HEK293 (cell line): ENCODE data around the gene ANKRD35.

ENCODE experiments used
- GLI2 ChIP-seq: fragments of 450-650 bp; formaldehyde crosslinking; IDR thresholded peaks from 2 replicates; pipeline ENCODE4; 2017; ENCODE audit warnings: missing biosample characterization, missing genetic modification characterization, low read depth, borderline replicate concordance
- GLI4 ChIP-seq: fragments of 450-650 bp; formaldehyde crosslinking; IDR thresholded peaks from 2 replicates; pipeline ENCODE4 v1.5.1; 2016; ENCODE audit warnings: missing biosample characterization, missing genetic modification characterization
- KLF9 ChIP-seq: fragments of 450-650 bp; formaldehyde crosslinking; IDR thresholded peaks from 2 replicates; pipeline ENCODE4 v1.5.1; 2016; ENCODE audit warnings: missing biosample characterization, missing genetic modification characterization, low read depth
- MZF1 ChIP-seq: fragments of 450-650 bp; formaldehyde crosslinking; IDR thresholded peaks from 2 replicates; pipeline ENCODE4 v1.5.1; 2017; ENCODE audit warnings: missing biosample characterization, missing genetic modification characterization, borderline replicate concordance
- SALL2 ChIP-seq: fragments of 450-650 bp; formaldehyde crosslinking; IDR thresholded peaks from 2 replicates; pipeline ENCODE4 v1.5.0; 2017; ENCODE audit warnings: missing biosample characterization, mild to moderate bottlenecking, missing genetic modification characterization, borderline replicate concordance
- SP3 ChIP-seq: fragments of 450-650 bp; formaldehyde crosslinking; IDR thresholded peaks from 2 replicates; pipeline ENCODE4 v1.5.1; 2016; ENCODE audit warnings: missing biosample characterization, missing genetic modification characterization
- ZFP41 ChIP-seq: fragments of 450-650 bp; formaldehyde crosslinking; IDR thresholded peaks from 2 replicates; pipeline ENCODE4 v1.5.1; 2016; ENCODE audit warnings: missing biosample characterization, missing genetic modification characterization, borderline replicate concordance
- ZNF202 ChIP-seq: fragments of 450-650 bp; formaldehyde crosslinking; IDR thresholded peaks from 2 replicates; pipeline ENCODE4 v1.5.1; 2016; ENCODE audit warnings: missing biosample characterization, missing genetic modification characterization, borderline replicate concordance
- ZNF350 ChIP-seq: fragments of 450-650 bp; formaldehyde crosslinking; IDR thresholded peaks from 2 replicates; pipeline ENCODE4 v1.5.0; 2017; ENCODE audit warnings: missing biosample characterization, mild to moderate bottlenecking, missing genetic modification characterization
- ZNF37A ChIP-seq: fragments of 450-650 bp; IDR thresholded peaks from 2 replicates; pipeline ENCODE4 v1.5.1; 2018; ENCODE audit warnings: missing biosample characterization, missing genetic modification characterization
- ZNF521 ChIP-seq: fragments of 450-650 bp; formaldehyde crosslinking; IDR thresholded peaks from 2 replicates; pipeline ENCODE4 v1.5.1; 2017; ENCODE audit warnings: missing biosample characterization, mild to moderate bottlenecking, missing genetic modification characterization
- ZNF560 ChIP-seq: fragments of 450-650 bp; formaldehyde crosslinking; IDR thresholded peaks from 2 replicates; pipeline ENCODE4 v1.5.1; 2017; ENCODE audit warnings: missing biosample characterization, missing genetic modification characterization, borderline replicate concordance
- ZNF624 ChIP-seq: fragments of 450-650 bp; formaldehyde crosslinking; IDR thresholded peaks from 2 replicates; pipeline ENCODE4 v1.5.1; 2017; ENCODE audit warnings: missing biosample characterization, missing genetic modification characterization
- ZNF701 ChIP-seq: fragments of 450-650 bp; formaldehyde crosslinking; IDR thresholded peaks from 2 replicates; pipeline ENCODE4 v1.5.1; 2016; ENCODE audit warnings: missing biosample characterization, missing genetic modification characterization
- ZNF837 ChIP-seq: fragments of 450-650 bp; formaldehyde crosslinking; IDR thresholded peaks from 2 replicates; pipeline ENCODE4 v1.5.1; 2016; ENCODE audit warnings: missing biosample characterization, missing genetic modification characterization
- ZSCAN23 ChIP-seq: fragments of 450-650 bp; formaldehyde crosslinking; IDR thresholded peaks from 2 replicates; pipeline ENCODE4 v1.5.1; 2016; ENCODE audit warnings: missing biosample characterization, missing genetic modification characterization
- TF ChIP-seq, protein P1 (sequence below): fragments of 450-650 bp; formaldehyde crosslinking; IDR thresholded peaks from 2 replicates; pipeline ENCODE4 v1.5.1; 2016; ENCODE audit warnings: missing biosample characterization, missing genetic modification characterization, borderline replicate concordance
- TF ChIP-seq, protein P2 (sequence below): fragments of 450-650 bp; formaldehyde crosslinking; IDR thresholded peaks from 2 replicates; pipeline ENCODE4 v1.5.1; 2016; ENCODE audit warnings: missing biosample characterization, missing genetic modification characterization
- TF ChIP-seq, protein P3 (sequence below): fragments of 450-650 bp; formaldehyde crosslinking; IDR thresholded peaks from 2 replicates; pipeline ENCODE4 v1.5.1; 2017; ENCODE audit warnings: missing biosample characterization, mild to moderate bottlenecking, missing genetic modification characterization, moderate library complexity
- TF ChIP-seq, protein P4 (sequence below): fragments of 450-650 bp; formaldehyde crosslinking; IDR thresholded peaks from 2 replicates; pipeline ENCODE4 v1.5.1; 2016; ENCODE audit warnings: missing biosample characterization, missing genetic modification characterization, borderline replicate concordance
- TF ChIP-seq, protein P5 (sequence below): fragments of 450-650 bp; formaldehyde crosslinking; IDR thresholded peaks from 2 replicates; pipeline ENCODE4 v1.5.1; 2016; ENCODE audit warnings: missing biosample characterization, missing genetic modification characterization
- TF ChIP-seq, protein P6 (sequence below): fragments of 450-650 bp; formaldehyde crosslinking; conservative IDR thresholded peaks from 2 replicates; pipeline ENCODE4 v1.5.1; 2016; ENCODE audit warnings: low read depth, missing biosample characterization, missing genetic modification characterization

The ANKRD35 gene

DNA sequence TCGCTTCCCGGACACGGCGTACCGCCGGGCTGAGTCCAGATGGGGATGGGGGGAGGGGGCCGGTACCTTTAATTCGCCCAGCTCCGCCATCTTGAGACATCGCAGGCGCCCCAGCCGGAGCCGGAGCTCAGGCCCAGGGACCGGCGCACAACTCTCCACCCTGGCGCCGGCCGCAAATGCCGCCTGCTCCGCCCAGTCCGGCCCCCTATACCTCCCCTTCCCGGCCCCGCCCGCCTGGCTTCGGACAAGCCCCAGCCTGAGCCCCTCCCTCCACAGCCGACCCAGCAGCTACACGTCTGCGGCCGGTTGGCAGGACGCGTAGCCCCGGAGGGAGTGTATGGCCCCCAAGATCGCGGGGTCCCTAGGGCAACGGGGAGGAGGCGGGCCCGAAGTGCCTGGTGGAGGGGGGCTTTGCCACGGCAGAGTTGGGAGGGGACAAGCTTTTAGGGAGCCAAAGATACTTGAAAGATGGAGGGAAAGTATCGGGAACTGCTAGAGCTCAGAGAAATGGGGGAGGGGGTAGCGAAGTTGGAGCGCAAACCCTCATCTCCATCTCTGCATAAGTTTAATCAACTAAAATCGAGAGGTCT is 26.7 kb downstream of the ANKRD35 start, which contains the start of gene PIAS3 (continued):
- TF ChIP-seq, protein P1, sequence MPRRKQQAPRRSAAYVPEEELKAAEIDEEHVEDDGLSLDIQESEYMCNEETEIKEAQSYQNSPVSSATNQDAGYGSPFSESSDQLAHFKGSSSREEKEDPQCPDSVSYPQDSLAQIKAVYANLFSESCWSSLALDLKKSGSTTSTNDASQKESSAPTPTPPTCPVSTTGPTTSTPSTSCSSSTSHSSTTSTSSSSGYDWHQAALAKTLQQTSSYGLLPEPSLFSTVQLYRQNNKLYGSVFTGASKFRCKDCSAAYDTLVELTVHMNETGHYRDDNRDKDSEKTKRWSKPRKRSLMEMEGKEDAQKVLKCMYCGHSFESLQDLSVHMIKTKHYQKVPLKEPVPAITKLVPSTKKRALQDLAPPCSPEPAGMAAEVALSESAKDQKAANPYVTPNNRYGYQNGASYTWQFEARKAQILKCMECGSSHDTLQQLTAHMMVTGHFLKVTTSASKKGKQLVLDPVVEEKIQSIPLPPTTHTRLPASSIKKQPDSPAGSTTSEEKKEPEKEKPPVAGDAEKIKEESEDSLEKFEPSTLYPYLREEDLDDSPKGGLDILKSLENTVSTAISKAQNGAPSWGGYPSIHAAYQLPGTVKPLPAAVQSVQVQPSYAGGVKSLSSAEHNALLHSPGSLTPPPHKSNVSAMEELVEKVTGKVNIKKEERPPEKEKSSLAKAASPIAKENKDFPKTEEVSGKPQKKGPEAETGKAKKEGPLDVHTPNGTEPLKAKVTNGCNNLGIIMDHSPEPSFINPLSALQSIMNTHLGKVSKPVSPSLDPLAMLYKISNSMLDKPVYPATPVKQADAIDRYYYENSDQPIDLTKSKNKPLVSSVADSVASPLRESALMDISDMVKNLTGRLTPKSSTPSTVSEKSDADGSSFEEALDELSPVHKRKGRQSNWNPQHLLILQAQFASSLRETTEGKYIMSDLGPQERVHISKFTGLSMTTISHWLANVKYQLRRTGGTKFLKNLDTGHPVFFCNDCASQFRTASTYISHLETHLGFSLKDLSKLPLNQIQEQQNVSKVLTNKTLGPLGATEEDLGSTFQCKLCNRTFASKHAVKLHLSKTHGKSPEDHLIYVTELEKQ (tag by site-specific recombination): 0 out of 2 replicates have a peak, but pooled peaks have one; percentile 6
- TF ChIP-seq SALL2 (tag by site-specific recombination): no peak
- TF ChIP-seq ZNF624 (tag by site-specific recombination): no peak
- TF ChIP-seq ZNF837 (tag by site-specific recombination): no peak
- TF ChIP-seq ZNF202 (tag by site-specific recombination): no peak
- TF ChIP-seq GLI2: no peak
- peak; percentile 76 for TF ChIP-seq KLF9 (tag by site-specific recombination)
- TF ChIP-seq ZSCAN23: no peak
- no peak for TF ChIP-seq ZFP41
- no peak for TF ChIP-seq ZNF37A (tag by site-specific recombination)
- TF ChIP-seq, protein P2, sequence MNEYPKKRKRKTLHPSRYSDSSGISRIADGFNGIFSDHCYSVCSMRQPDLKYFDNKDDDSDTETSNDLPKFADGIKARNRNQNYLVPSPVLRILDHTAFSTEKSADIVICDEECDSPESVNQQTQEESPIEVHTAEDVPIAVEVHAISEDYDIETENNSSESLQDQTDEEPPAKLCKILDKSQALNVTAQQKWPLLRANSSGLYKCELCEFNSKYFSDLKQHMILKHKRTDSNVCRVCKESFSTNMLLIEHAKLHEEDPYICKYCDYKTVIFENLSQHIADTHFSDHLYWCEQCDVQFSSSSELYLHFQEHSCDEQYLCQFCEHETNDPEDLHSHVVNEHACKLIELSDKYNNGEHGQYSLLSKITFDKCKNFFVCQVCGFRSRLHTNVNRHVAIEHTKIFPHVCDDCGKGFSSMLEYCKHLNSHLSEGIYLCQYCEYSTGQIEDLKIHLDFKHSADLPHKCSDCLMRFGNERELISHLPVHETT (tag by site-specific recombination): no peak
- TF ChIP-seq, protein P3, sequence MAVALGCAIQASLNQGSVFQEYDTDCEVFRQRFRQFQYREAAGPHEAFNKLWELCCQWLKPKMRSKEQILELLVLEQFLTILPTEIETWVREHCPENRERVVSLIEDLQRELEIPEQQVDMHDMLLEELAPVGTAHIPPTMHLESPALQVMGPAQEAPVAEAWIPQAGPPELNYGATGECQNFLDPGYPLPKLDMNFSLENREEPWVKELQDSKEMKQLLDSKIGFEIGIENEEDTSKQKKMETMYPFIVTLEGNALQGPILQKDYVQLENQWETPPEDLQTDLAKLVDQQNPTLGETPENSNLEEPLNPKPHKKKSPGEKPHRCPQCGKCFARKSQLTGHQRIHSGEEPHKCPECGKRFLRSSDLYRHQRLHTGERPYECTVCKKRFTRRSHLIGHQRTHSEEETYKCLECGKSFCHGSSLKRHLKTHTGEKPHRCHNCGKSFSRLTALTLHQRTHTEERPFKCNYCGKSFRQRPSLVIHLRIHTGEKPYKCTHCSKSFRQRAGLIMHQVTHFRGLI (tag by site-specific recombination): no peak
- no peak for TF ChIP-seq ZNF701 (tag by site-specific recombination)
- no peak for TF ChIP-seq ZNF560 (tag by site-specific recombination)
- TF ChIP-seq, protein P4, sequence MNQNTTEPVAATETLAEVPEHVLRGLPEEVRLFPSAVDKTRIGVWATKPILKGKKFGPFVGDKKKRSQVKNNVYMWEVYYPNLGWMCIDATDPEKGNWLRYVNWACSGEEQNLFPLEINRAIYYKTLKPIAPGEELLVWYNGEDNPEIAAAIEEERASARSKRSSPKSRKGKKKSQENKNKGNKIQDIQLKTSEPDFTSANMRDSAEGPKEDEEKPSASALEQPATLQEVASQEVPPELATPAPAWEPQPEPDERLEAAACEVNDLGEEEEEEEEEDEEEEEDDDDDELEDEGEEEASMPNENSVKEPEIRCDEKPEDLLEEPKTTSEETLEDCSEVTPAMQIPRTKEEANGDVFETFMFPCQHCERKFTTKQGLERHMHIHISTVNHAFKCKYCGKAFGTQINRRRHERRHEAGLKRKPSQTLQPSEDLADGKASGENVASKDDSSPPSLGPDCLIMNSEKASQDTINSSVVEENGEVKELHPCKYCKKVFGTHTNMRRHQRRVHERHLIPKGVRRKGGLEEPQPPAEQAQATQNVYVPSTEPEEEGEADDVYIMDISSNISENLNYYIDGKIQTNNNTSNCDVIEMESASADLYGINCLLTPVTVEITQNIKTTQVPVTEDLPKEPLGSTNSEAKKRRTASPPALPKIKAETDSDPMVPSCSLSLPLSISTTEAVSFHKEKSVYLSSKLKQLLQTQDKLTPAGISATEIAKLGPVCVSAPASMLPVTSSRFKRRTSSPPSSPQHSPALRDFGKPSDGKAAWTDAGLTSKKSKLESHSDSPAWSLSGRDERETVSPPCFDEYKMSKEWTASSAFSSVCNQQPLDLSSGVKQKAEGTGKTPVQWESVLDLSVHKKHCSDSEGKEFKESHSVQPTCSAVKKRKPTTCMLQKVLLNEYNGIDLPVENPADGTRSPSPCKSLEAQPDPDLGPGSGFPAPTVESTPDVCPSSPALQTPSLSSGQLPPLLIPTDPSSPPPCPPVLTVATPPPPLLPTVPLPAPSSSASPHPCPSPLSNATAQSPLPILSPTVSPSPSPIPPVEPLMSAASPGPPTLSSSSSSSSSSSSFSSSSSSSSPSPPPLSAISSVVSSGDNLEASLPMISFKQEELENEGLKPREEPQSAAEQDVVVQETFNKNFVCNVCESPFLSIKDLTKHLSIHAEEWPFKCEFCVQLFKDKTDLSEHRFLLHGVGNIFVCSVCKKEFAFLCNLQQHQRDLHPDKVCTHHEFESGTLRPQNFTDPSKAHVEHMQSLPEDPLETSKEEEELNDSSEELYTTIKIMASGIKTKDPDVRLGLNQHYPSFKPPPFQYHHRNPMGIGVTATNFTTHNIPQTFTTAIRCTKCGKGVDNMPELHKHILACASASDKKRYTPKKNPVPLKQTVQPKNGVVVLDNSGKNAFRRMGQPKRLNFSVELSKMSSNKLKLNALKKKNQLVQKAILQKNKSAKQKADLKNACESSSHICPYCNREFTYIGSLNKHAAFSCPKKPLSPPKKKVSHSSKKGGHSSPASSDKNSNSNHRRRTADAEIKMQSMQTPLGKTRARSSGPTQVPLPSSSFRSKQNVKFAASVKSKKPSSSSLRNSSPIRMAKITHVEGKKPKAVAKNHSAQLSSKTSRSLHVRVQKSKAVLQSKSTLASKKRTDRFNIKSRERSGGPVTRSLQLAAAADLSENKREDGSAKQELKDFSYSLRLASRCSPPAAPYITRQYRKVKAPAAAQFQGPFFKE: no peak
- no peak for TF ChIP-seq ZNF350 (tag by site-specific recombination)
- no peak for TF ChIP-seq MZF1 (tag by site-specific recombination)
- peak; percentile 98 for TF ChIP-seq SP3 (tag by site-specific recombination)
- no peak for TF ChIP-seq GLI4 (tag by site-specific recombination)
- TF ChIP-seq, protein P5, sequence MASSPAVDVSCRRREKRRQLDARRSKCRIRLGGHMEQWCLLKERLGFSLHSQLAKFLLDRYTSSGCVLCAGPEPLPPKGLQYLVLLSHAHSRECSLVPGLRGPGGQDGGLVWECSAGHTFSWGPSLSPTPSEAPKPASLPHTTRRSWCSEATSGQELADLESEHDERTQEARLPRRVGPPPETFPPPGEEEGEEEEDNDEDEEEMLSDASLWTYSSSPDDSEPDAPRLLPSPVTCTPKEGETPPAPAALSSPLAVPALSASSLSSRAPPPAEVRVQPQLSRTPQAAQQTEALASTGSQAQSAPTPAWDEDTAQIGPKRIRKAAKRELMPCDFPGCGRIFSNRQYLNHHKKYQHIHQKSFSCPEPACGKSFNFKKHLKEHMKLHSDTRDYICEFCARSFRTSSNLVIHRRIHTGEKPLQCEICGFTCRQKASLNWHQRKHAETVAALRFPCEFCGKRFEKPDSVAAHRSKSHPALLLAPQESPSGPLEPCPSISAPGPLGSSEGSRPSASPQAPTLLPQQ (tag by site-specific recombination): no peak
- TF ChIP-seq ZNF521 (tag by site-specific recombination): no peak
- TF ChIP-seq, protein P6, sequence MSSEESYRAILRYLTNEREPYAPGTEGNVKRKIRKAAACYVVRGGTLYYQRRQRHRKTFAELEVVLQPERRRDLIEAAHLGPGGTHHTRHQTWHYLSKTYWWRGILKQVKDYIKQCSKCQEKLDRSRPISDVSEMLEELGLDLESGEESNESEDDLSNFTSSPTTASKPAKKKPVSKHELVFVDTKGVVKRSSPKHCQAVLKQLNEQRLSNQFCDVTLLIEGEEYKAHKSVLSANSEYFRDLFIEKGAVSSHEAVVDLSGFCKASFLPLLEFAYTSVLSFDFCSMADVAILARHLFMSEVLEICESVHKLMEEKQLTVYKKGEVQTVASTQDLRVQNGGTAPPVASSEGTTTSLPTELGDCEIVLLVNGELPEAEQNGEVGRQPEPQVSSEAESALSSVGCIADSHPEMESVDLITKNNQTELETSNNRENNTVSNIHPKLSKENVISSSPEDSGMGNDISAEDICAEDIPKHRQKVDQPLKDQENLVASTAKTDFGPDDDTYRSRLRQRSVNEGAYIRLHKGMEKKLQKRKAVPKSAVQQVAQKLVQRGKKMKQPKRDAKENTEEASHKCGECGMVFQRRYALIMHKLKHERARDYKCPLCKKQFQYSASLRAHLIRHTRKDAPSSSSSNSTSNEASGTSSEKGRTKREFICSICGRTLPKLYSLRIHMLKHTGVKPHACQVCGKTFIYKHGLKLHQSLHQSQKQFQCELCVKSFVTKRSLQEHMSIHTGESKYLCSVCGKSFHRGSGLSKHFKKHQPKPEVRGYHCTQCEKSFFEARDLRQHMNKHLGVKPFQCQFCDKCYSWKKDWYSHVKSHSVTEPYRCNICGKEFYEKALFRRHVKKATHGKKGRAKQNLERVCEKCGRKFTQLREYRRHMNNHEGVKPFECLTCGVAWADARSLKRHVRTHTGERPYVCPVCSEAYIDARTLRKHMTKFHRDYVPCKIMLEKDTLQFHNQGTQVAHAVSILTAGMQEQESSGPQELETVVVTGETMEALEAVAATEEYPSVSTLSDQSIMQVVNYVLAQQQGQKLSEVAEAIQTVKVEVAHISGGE (tag by site-specific recombination): no peak; the same call in 1 of the 2 replicates
